Neural cell (in vitro differentiated cells): ENCODE results near the gene MACROH2A1. TPM values are rescaled to one million over a fixed set of nuclear protein-coding genes. Genes with fewer than 3 reads are reported as not detected.

ENCODE experiments used
- H2AFZ ChIP-seq: fragments of 200-600, 300-800 bp; sonication (generic), shearing (Covaris generic); 2 replicates; pipeline ENCODE4 v1.6.0; 2014; ENCODE audit warnings: low read depth, mild to moderate bottlenecking, antibody characterized with exemption, low read length, moderate library complexity
- H3F3A ChIP-seq: fragments of 200-600 bp; shearing (Covaris generic); 2 replicates; pipeline ENCODE4 v1.6.1; 2016; ENCODE audit warnings: mild to moderate bottlenecking, moderate library complexity, mixed read lengths, antibody characterized with exemption, low read length; ENCODE audit not compliant: insufficient read depth, poor library complexity, severe bottlenecking
- H3K27ac ChIP-seq: fragments of 200-600, 300-800 bp; sonication (generic), shearing (Covaris generic); 2 replicates; pipeline ENCODE4 v1.5.1; 2014; ENCODE audit warnings: mild to moderate bottlenecking, low read length, moderate library complexity
- H3K27me3 ChIP-seq: fragments of 300-800, 200-600 bp; sonication (generic), shearing (Covaris generic); 2 replicates; pipeline ENCODE4 v1.6.0; 2014; ENCODE audit warnings: mild to moderate bottlenecking, low read depth, low read length, moderate library complexity; ENCODE audit not compliant: insufficient read depth
- H3K36me3 ChIP-seq: fragments of 300-800, 200-600 bp; sonication (generic), shearing (Covaris generic); 2 replicates; pipeline ENCODE4 v1.5.1; 2014; ENCODE audit warnings: mild to moderate bottlenecking, antibody characterized with exemption, low read length, moderate library complexity; ENCODE audit not compliant: insufficient read depth
- H3K4me2 ChIP-seq: fragments of 300-800, 200-600 bp; sonication (generic), shearing (Covaris generic); 2 replicates; pipeline ENCODE4 v1.6.0; 2014; ENCODE audit warnings: mild to moderate bottlenecking, low read length
- H3K4me3 ChIP-seq: fragments of 300-800, 200-600 bp; sonication (generic), shearing (Covaris generic); 2 replicates; pipeline ENCODE4 v1.5.1; 2014; ENCODE audit warnings: mild to moderate bottlenecking, low read length, moderate library complexity
- H3K79me2 ChIP-seq: fragments of 200-600 bp; shearing (Covaris generic); replicated peaks from 2 replicates; pipeline ENCODE4 v1.6.0; 2014; ENCODE audit warnings: mild to moderate bottlenecking, low read length, moderate library complexity; ENCODE audit not compliant: insufficient read depth
- H3K9ac ChIP-seq: fragments of 300-800, 200-600 bp; sonication (generic), shearing (Covaris generic); 2 replicates; pipeline ENCODE4 v1.6.1; 2016; ENCODE audit warnings: mild to moderate bottlenecking, low read length, mixed read lengths
- H3K9me2 ChIP-seq: fragments of 200-600 bp; shearing (Covaris generic); 2 replicates; pipeline ENCODE4 v1.6.1; 2016; ENCODE audit warnings: mild to moderate bottlenecking, low read length, mixed read lengths; ENCODE audit not compliant: insufficient read depth
- H3K9me3 ChIP-seq: fragments of 200-600, 300-800 bp; sonication (generic), shearing (Covaris generic); 2 replicates; pipeline ENCODE4 v1.6.1; 2016; ENCODE audit warnings: mild to moderate bottlenecking, mixed run types, low read length, moderate library complexity, mixed read lengths
- H4K20me1 ChIP-seq: fragments of 200-600 bp; shearing (Covaris generic); 2 replicates; pipeline ENCODE4 v1.6.1; 2016; ENCODE audit warnings: mild to moderate bottlenecking, mixed run types; ENCODE audit not compliant: insufficient read depth
- EP300 ChIP-seq: fragments of 450-650 bp; conservative IDR thresholded peaks from 2 replicates; pipeline ENCODE4 v1.6.1; 2014; ENCODE audit warnings: antibody characterized with exemption, mild to moderate bottlenecking, moderate library complexity; ENCODE audit not compliant: poor library complexity, severe bottlenecking
- EZH2 ChIP-seq: fragments of 200-600, 300-800 bp; shearing (Covaris generic), sonication (generic); IDR thresholded peaks from 2 replicates; pipeline ENCODE4 v1.6.1; 2014; ENCODE audit warnings: antibody characterized with exemption, low read length, borderline replicate concordance, mild to moderate bottlenecking; ENCODE audit not compliant: insufficient read depth, poor library complexity, severe bottlenecking
- MXI1 ChIP-seq: fragments of 450-650 bp; conservative IDR thresholded peaks from 2 replicates; pipeline ENCODE4 v1.6.1; 2014; ENCODE audit warnings: antibody characterized with exemption, mild to moderate bottlenecking; ENCODE audit not compliant: poor library complexity, severe bottlenecking
- POLR2AphosphoS5 ChIP-seq: IDR thresholded peaks from 2 replicates; pipeline ENCODE4 v1.6.1; 2012
- RAD21 ChIP-seq: fragments of 450-650 bp; conservative IDR thresholded peaks from 2 replicates; pipeline ENCODE4 v1.6.1; 2014; ENCODE audit warnings: antibody characterized with exemption, mild to moderate bottlenecking, moderate library complexity
- SMC3 ChIP-seq: fragments of 450-650 bp; conservative IDR thresholded peaks from 2 replicates; pipeline ENCODE4 v1.6.1; 2014; ENCODE audit warnings: antibody characterized with exemption, mild to moderate bottlenecking, moderate library complexity; ENCODE audit not compliant: poor library complexity
- TAF1 ChIP-seq: IDR thresholded peaks from 2 replicates; pipeline ENCODE4 v1.6.1; 2012; ENCODE audit warnings: low read depth
- polyA plus RNA-seq: library from polyadenylated mRNA; depleted of rRNA; stranded (reverse); fragments of >200 nt; gene quantifications from 2 replicates; pipeline ENCODE4 v1.2.3, GENCODE V29; 2014
- TF ChIP-seq, protein P1 (sequence below): fragments of 450-650 bp; IDR thresholded peaks from 2 replicates; pipeline ENCODE4 v1.5.1; 2014; ENCODE audit warnings: antibody characterized with exemption, mild to moderate bottlenecking, moderate library complexity; ENCODE audit not compliant: poor library complexity, severe bottlenecking
- TF ChIP-seq, protein P2 (sequence below): IDR thresholded peaks from 2 replicates; pipeline ENCODE4 v1.6.1; 2012; ENCODE audit warnings: borderline replicate concordance

MACROH2A1 gene
- polyA plus RNA-seq, 1 donor from 2014 or later, result 351 TPM

- H3K9me3 ChIP-seq, result no peaks in the 10 kb centered on the region
- no peaks in the 10 kb centered on the region for H4K20me1 ChIP-seq
- no peaks in the 10 kb centered on the region for H3F3A ChIP-seq
- no peaks in the 10 kb centered on the region for H3K79me2 ChIP-seq
- no peak overlapping the region for H3K4me2 ChIP-seq
- no peaks in the 10 kb centered on the region for H3K27me3 ChIP-seq
- no peak overlapping the region for H3K9ac ChIP-seq
- H3K36me3 ChIP-seq, result no peaks in the 10 kb centered on the region
- no peak overlapping the region for H3K27ac ChIP-seq
- no peak overlapping the region for H3K4me3 ChIP-seq
- TF ChIP-seq MXI1 (no peak), POLR2AphosphoS5 (no peak), EZH2 (no peak), SMC3 (no peak), RAD21 (no peak), TAF1 (no peak), EP300 (no peak)
- TF ChIP-seq, protein P1, sequence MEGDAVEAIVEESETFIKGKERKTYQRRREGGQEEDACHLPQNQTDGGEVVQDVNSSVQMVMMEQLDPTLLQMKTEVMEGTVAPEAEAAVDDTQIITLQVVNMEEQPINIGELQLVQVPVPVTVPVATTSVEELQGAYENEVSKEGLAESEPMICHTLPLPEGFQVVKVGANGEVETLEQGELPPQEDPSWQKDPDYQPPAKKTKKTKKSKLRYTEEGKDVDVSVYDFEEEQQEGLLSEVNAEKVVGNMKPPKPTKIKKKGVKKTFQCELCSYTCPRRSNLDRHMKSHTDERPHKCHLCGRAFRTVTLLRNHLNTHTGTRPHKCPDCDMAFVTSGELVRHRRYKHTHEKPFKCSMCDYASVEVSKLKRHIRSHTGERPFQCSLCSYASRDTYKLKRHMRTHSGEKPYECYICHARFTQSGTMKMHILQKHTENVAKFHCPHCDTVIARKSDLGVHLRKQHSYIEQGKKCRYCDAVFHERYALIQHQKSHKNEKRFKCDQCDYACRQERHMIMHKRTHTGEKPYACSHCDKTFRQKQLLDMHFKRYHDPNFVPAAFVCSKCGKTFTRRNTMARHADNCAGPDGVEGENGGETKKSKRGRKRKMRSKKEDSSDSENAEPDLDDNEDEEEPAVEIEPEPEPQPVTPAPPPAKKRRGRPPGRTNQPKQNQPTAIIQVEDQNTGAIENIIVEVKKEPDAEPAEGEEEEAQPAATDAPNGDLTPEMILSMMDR, result no peak
- TF ChIP-seq, protein P2, sequence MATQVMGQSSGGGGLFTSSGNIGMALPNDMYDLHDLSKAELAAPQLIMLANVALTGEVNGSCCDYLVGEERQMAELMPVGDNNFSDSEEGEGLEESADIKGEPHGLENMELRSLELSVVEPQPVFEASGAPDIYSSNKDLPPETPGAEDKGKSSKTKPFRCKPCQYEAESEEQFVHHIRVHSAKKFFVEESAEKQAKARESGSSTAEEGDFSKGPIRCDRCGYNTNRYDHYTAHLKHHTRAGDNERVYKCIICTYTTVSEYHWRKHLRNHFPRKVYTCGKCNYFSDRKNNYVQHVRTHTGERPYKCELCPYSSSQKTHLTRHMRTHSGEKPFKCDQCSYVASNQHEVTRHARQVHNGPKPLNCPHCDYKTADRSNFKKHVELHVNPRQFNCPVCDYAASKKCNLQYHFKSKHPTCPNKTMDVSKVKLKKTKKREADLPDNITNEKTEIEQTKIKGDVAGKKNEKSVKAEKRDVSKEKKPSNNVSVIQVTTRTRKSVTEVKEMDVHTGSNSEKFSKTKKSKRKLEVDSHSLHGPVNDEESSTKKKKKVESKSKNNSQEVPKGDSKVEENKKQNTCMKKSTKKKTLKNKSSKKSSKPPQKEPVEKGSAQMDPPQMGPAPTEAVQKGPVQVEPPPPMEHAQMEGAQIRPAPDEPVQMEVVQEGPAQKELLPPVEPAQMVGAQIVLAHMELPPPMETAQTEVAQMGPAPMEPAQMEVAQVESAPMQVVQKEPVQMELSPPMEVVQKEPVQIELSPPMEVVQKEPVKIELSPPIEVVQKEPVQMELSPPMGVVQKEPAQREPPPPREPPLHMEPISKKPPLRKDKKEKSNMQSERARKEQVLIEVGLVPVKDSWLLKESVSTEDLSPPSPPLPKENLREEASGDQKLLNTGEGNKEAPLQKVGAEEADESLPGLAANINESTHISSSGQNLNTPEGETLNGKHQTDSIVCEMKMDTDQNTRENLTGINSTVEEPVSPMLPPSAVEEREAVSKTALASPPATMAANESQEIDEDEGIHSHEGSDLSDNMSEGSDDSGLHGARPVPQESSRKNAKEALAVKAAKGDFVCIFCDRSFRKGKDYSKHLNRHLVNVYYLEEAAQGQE, result no peak
- no peaks in the 10 kb centered on the region for H3K9me2 ChIP-seq
- no peak overlapping the region for H2AFZ ChIP-seq
Measured at GRCh38 chr5:135444360-135444759, 45.3 kb upstream of the MACROH2A1 start.

DNA sequence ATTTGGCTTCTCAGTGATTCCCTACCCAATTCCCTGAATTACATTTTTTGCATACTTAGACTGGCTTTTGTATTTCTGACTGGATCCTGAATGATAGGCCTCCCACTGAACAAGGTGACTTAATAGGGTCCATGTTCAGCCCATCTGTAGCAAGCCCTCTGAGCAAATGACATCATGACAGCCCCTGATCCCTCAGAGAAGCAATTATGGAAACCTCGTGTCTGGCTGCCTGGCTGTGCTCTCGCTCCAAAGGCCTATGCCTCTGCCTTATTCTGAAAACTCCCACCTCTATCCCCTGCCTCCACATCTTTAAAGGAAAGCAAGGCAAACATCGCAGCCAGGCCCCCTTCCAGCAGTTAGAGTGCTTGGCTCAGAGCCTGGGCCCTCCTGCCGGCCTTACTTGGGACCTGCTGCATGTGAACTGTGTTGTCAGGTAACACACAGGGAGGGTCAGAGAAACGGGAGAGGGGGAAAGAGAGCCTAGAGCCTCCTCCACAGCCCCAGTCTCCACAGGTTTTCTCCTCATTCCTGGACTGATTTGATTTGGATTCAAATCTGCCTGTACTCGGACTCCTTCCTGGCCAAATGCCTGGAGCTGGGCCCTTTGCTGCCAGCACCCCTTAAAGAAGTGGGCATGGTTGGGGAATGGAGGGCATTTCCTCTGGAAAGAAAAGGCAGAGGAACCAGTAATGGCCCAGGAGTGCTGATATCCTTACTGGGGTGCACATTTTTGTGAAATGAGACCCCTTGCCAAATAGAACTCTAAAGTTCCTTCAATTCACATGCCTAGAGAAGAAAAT is 44.3 kb upstream of the MACROH2A1 start:
- Histone ChIP-seq H3K9me2 (no peaks in the 10 kb centered on the region), H3K27me3 (no peaks in the 10 kb centered on the region), H2AFZ (no peak overlapping the region), H3K79me2 (no peaks in the 10 kb centered on the region), H3K27ac (peak overlapping the region; percentile 51), H3K4me2 (no peak overlapping the region), H3K4me3 (no peak overlapping the region), H4K20me1 (no peaks in the 10 kb centered on the region), H3K9ac (peak overlapping the region; percentile 20), H3F3A (no peaks in the 10 kb centered on the region), H3K9me3 (no peaks in the 10 kb centered on the region), H3K36me3 (no peaks in the 10 kb centered on the region)
- peak; percentile 23 for TF ChIP-seq MXI1
- TF ChIP-seq RAD21, result no peak
- no peak for TF ChIP-seq TAF1
- TF ChIP-seq SMC3, result no peak
- TF ChIP-seq POLR2AphosphoS5, result no peak
- TF ChIP-seq, protein P1, result peak; percentile 9
- no peak for TF ChIP-seq EP300
- TF ChIP-seq, protein P2, result peak; percentile 15
- TF ChIP-seq EZH2, result no peak
